NOMO-1 treated with dmso at 0.1 percent for 144 hours (cell line): ENCODE results near the gene OVOL2.
"Not testable (repeated sequence)": the region's sequence is repeated elsewhere in the genome, so short reads cannot be mapped to it uniquely, and the experiment has no call there.

Experiments used
- DNase-seq: peaks from one replicate; lab custom pipeline; 2025; ENCODE audit not compliant: unreplicated experiment; lab: John Stamatoyannopoulos, UW

OVOL2 gene

DNA sequence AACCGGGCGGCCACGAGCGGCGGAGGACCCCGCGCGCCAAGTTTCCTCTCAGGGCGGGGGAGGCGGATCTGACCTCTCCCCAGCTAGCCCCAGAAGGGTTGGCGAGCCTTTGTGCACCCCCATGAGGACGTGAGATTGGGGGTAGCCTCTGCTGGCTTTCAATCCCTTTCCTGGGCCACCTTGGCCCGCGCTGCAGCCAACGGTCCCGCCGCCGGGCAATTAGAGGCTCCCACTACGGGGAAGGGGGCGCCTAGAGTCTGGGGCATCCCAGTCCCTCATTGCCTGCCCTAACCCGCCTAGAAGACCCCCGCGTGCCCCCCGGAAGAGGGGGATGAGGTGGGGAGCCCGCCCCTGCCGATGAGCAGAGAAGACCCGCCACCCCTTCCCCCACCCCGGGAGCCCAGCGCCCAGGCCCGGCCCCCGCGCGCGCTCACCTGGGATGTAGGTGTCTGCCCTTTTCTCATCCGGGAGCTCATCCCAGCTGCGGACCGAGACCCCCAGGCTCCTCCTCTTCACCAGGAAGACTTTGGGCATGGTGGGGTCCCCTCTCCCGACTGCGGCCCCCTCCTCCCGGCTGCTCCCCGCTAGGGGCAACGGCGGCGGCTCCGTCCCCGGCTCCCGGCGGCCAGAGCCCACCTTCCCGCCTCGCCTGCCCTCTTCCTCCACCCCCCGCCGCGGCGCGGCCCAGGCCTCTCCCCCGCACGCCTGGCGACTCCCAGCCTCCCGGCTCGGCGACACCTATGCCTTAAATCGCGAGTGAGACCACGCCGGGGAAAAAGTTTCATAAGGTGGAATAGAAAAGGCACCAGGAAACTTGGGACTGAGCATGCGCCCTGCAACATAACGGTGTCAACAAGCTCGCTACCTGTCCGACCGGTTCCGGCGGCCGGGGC lies at the start of gene OVOL2:
OVOL2 (minus strand) TSS at position 816 of the 893 bp plus-strand sequence; CDS start at position 534, 282 bp downstream.
- no peak for DNase-seq

DNA sequence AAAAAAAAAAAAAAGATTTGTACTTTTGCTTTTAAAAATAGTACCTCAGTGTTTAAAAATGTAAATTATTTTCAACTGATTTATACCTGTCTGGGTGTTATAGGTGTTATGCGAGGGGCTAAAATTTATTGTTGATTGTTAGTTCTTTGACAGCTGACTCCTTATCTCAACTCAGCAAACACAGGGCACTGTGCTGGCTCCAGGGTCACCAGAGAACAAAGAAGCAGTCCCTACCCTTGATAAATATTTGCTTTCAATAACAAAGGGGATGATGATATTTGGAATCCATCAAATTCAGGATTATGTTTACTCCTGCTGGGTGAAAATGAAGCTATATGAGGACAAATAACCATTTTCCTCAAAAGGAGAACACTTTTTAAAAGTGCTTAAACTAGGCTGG lies 45.8 kb upstream of the OVOL2 start:
- no peak for DNase-seq

DNA sequence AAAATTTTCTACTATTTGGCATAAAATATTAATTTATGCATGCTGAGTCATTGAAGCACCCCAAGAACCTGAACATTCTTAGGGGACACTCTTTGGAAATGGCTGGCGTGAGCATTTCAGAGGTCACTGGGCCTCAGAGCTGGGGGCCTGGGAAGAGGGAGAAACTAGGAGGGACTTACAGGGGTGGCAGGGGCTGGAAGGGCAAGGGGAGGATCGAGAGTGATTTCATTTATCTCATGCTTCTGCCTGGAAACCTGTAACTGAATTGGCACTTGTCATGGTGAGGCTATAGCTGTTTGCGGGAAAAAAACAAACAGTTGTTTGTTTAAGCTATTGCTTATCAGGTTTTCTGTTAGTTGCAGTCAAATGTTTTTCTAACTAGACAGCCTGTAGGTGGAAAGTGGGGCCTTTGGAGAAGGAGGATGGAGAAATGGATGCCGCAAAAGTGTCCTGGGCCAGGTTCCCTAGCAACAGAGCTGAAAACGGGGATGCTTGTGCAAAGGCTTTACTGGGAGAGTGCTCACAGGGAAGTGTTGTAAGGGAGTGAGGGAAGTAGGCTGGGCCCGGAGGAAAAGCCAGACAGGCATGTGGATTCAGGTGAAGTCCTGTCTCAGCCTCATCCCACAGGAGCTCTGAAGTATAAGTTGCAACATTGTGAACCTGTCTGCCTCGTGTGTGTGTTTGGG lies 43.6 kb upstream of the OVOL2 start:
- no peak for DNase-seq

DNA sequence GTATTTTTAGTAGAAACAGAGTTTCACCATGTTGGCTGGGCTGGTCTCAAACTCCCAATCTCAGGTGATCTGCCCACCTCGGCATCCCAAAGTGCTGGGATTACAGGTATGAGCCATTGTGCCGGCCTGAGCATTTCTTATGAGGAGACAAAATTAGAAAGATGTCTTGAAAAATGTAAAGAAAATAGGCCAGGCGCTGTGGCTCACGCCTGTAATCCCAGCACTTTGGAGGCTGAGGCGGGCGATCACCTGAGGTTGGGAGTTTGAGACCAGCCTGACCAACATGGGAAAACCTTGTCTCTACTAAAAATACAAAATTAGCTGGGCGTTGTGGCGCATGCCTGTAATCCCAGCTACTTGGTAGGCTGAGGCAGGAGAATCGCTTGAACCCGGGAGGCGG lies 42.9 kb upstream of the OVOL2 start:
- not testable (repeated sequence) for DNase-seq

DNA sequence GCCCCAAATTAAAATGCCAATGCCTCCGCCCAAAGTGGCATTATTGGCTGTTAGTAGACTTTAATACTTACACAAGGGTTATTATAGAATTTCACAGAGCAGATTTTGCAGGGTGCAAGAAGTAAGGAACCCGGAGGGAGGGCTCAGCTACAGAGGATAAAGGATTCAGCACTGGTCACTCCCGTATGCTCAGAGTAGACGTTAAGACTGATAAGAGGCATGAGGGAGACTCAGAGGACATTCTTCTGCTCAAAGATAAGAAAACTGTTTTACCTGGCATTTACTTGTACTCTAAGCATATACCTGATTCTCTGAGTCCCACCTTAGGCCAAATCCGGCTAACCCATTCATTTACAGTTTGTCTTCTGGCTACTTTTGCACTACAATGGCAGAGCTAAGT lies 36.5 kb upstream of the OVOL2 start:
- DNase-seq = no peak

DNA sequence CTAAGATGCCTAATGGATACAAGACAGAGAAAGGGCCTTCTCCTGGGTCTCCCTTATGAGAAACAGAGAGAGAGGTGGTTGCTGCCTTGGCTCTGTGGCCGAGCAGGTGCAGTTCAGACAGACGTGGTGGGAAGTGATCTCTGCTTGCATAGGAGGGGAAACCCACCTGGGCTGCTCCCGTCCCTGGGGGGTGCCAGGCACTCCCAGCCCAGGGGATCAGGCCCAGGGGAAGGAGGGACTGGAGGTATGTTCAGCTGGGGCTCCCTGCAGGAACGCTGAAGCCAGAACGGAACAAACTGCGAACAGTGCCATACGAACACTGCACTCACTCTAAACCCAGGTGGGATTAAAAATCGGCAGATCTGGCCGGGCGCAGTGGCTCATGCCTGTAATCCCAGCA lies 35.7 kb upstream of the OVOL2 start:
- no peak for DNase-seq

DNA sequence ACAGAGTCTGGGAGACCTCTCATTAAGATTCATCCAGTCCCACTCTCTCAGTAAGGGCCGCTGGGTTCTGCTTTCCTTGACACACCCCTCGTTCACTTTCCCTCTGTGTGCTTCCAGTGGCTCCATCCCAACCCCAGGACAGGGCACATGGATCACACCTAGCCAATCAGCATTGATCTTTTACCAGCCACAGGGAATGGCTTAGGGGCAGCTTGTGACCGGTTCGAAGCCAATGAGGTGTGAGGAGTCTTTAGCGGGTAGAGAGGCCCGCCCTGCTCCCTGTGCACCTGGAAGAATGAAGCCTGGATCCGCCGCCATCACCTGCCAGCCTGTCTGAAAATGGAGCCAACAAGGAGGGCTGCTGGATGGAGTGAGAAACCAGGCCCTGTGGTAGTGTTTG lies 35.2 kb upstream of the OVOL2 start:
- no peak for DNase-seq

DNA sequence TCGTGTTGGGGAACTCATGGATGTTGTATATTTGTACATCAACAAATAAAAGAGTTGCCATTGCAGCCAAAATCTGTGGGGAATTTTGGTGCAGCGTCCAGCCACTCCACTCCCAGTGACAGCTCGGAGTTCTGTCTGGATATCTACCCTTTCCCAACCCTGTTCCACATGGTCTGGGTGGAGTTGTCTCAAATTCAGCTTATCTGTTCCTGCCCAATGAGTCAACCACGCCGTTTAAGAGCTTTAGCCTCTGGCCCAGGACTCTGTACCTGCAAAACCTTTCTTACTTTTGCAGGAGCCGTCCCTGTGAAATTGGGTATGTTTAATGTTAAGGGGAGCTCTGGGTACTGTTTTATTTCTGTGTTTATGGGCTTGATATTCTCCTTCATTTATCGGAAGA lies 33.9 kb upstream of the OVOL2 start:
- DNase-seq = no peak

DNA sequence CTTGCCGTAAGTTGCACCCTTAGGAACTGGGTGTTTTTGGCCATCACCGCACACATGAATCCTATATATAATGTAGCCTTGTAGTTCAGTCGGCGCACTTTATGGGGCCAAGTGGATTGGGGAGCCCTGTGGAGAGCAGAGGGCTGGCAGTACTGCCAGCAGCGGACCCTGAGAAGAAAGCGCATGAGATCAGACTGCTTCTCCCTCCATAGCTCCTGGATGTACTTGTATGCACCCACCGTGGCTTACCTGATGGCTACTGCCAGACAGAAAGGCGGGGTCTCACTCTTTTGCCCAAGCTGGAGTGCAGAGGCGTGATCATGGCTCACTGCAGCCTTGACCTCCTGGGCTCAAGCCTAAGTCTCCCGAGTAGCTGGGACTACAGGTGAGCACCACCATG lies 32.8 kb upstream of the OVOL2 start:
- no peak for DNase-seq

DNA sequence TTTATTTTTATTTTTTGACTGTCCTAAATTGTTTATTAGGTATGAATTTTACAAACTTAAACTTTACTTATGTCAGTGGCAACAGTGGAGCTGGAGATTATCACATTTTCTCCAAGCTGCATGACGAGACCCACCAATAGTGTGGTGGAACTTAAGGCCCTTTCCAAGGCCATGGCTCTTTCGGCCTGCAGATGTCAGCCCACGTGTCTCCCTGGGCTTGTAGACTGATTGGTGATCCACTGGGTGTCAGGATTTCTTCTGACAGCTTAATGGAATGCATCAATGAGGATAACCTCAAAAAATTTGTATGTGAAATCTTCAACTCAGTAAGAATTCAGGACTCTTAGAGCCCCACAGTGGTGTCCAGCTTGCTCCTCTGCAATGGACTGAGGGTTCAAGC lies 32.3 kb upstream of the OVOL2 start:
- no peak for DNase-seq

DNA sequence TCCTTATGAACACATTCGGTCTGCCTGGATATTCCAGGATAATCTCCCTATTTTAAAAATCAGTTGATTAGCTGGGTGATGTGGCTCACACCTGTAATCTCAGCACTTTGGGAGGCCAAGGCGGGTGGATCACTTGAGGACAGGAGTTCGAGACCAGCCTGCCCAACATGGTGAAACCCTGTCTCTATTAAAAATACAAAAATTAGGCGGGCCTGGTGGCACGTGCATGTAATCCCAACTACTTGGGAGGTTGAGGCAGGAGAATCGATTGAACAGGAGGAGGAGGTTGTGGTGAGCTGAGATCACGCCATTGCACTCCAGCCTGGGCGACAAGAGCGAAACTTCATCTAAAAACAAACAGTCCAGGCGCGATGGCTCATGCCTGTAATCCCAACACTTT lies 31.1 kb upstream of the OVOL2 start:
- not testable (repeated sequence) for DNase-seq

DNA sequence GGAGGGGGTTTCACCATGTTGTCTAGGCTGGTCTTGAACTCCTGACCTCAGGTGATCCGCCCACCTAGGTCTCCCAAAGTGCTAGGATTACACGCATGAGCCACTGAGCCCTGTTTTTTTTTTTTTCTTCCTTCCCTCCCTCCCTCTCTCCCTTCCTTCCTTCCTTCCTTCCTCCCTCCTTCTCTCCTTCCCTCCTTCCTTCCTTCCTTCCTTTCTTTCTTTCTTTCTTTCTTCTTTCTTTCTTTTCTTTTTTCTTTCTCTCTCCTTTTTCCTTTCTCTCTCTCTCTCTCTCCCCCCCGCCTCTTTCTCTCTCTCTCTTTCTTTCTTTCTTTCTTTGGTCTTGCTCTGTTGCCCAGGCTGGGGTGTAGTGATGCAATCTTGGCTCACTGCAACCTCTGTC lies 30.6 kb upstream of the OVOL2 start:
- not testable (repeated sequence) for DNase-seq

DNA sequence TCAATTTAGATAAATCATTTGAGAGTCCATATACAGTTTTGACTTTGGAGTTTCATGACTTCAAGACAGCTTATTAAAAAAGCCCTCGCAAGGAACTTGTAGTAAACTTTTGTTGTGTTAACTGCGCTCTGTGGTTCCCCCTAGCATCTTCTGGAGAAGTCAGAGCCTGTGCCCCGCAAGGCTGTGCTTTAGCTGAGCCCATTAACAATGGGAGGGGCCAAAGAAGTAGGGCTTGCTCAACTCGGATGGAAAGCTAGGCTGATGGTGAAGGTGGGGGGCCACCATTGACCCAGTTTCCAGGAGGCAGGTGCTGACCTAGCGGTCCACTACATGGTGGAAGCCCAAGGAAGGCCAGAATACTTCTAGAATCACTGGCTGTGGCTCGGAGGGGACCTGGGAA lies 29.3 kb upstream of the OVOL2 start:
- DNase-seq = no peak

DNA sequence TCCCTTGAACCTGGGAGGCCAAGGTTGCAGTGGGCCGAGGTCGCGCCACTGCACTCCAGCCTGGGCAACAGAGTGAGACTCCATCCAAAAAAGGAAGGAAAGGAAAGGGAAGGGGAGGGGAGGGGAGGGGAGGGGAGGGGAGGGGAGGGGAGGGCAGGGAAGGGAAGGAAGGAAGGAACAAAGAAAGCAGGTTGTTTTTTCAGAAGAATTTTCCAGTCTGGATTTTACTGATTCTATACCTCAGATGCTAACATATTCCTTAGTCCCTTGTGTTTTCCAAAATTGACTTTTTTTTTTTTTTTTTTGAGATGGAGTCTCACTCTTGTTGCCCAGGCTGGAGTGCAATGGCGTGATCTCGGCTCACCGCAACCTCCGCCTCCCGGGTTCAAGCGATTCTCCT lies 23.1 kb upstream of the OVOL2 start:
- DNase-seq = not testable (repeated sequence)

DNA sequence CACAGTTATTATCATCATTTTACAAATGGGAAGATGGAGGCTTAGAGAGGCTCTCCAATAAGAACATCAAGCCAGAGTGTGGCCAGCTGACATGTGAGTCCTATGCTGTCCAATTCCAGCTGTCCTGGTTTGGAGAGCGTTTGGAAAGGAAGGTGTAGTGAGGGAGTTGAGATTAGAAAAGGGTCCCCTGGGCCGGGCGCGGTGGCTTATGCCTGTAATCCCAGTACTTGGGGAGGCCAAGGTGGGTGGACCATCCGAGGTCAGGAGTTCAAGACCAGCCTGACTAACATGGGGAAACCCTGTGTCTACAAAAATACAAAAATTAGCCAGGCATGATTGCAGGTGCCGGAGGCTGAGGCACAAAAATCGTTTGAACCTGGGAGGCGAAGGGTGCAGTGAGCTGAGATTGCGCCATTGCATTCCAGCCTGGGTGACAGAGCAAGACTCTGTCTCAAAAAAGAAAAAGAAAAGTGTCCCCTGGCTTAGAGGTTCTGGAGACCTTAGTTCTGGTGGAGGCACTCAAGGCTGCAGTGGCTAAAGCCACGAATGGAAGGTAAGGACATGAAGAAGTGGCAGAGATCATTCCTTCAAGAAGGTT lies 22.1 kb upstream of the OVOL2 start:
- DNase-seq = no peak

DNA sequence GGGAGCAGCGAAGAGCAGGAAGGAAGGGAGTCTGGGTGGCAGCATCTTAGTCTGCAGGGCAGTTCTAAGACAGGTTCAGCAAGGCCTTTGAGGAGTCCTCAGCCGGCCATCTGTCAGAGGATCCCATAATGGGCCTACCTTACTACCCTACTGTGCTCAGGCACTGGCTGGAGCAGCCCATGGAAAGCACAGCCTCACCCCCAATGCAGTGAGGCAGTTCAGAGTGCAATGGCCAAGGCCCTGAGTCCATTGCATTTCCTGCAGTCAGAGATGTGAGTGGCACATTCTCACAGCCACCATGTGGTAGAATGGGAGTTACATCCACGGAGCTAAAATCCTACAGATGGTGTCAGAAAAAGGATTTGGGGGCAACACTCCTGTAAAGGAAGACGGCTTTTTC lies 19.4 kb upstream of the OVOL2 start:
- no peak for DNase-seq

DNA sequence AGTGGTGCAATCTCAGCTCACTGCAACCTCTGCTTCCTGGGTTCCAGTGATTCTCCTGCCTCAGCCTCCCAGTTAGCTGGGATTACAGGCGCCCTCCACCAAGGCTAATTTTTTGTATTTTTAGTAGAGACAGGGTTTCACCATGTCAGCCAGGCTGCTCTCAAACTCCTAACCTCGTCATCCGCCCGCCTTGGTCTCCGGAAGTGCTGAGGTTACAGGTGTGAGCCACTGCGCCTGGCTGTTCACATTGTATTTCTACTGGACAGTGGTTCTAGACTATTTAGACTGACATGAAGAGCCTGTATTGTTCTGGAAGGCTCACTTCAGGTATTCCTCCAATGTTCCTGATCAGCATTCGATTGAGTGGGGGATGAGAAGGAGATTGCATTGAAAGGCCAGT lies 14.8 kb upstream of the OVOL2 start:
- no peak for DNase-seq

DNA sequence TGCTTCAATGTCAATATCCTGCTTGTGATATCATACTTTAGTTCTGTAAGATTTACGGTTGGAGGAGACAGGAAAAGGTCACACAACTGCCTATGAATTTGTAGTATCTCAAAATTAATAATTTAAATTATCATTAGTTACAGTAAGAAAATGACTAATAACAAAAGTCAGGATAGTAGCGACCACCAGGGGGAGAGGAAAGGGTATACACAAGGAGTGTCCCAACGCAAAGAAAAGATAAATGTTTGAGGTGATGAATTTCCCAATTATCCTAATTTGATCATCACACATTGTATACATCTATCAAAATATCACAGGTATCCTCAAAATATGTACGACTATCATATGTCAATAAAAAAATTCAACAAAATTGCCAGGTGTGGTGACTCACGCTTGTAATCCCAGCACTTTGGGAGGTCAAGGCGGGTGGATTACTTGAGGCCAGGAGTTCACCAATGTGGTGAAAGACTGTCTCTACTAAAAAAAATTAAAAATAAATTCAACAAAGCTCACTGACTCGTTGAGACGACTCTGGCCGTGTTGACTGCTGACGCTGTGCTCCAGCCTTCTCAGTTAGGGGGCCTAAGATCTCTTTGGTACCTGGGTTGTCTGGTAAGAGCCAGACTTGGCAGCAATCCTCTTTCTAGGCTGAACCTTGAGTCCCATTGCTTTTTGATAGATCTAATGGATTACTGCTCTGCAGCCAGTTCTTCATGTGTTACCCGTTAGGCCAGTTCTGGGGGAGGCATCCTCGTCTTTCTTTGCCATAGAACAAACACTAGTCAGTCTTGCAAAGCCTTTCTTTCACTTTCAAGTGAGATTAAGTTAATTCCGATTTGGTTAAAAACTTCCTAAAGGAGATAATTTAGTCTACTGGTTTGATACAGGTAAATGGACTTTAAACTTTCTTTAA lies 9.0 kb upstream of the OVOL2 start:
- no peak for DNase-seq

DNA sequence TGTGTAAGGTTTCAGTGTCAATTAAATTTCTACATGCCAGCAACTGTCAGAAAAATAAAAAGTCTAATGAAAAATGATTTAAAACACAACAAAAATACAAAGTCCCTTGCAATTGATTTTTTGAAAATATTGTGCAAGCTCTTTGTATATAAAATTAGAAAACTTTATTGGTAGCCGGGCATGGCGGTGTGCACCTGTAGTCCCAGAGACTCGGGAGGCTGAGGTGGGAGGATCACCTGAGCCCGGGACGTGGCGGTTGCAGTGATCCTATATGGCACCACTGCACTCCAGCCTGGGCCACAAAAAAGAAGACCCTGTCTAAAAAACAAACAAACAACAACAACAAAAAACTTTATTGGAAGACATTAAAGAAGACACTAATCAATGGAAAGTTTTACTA lies 6.0 kb upstream of the OVOL2 start:
- DNase-seq = no peak

DNA sequence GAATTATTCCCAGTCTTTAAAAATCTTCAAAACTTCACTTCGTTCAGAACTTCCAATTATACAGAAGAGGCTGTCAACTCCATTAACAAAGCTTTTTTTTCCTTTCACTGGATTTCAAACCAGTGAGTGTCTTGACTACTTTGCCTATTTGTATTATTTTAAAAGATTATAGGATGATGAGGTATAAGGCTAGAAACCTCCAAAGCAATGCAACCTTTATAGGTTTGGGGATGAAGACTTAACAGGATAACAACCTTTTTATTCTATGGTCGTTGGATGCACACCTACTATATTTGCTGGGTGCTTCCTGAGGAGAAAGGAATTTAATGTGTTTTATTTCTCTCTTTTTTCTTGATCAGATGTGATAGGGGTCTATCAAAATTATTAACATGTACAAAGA lies 1.9 kb upstream of the OVOL2 start:
- DNase-seq = no peak
